GM21576 (cell line): ENCODE results near the gene FAM186B.

Experiments
- ATAC-seq: cut with Tn5 transposase; IDR thresholded peaks from one replicate; pipeline ENCODE4 v1.9.1; 2021; ENCODE audit warnings: mild to moderate bottlenecking, moderate library complexity; ENCODE audit not compliant: unreplicated experiment

Gene FAM186B

GRCh38 chr12:49540229-49541139 lies 65.0 kb downstream of the FAM186B start:
- ATAC-seq = no peak

DNA sequence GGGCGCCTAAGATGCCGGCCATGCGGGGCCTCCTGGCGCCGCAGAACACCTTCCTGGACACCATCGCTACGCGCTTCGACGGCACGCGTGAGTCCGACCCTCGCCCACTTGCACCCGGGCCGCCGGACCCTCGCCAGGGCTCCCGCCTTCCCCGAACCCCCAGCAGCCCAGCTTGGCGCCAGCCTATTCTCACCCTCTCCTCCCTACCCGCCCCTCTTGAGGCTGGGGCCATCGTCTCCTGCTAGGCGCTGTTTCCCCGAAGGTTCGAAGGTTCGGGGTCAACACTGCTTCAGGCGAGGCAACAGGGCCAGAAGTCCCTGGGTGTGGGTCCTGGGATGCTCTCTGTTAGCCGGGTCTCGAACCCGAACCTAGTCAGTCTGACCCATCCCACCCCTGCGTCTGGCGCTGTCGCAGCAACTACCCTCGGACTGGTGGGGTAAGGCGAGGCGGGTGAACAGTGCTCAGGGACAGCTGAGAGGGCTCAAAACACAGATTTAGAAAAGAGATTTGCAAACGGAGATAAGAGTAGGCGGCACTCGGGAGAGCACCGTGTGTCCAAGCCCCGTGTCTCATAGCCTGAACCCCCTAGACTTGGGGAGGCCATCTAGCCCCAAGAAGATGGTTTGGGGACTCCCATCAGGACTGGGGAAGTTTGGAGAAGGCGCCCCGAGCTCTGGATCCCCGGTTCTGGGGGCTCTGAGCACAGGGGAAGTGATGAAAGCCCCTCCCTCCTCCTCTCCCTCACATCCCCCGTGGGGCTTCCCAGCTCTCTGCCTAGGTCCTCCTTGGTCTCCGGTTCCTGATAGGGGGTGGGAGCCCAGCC lies 65.8 kb downstream of the FAM186B start:
- ATAC-seq = no peak

DNA sequence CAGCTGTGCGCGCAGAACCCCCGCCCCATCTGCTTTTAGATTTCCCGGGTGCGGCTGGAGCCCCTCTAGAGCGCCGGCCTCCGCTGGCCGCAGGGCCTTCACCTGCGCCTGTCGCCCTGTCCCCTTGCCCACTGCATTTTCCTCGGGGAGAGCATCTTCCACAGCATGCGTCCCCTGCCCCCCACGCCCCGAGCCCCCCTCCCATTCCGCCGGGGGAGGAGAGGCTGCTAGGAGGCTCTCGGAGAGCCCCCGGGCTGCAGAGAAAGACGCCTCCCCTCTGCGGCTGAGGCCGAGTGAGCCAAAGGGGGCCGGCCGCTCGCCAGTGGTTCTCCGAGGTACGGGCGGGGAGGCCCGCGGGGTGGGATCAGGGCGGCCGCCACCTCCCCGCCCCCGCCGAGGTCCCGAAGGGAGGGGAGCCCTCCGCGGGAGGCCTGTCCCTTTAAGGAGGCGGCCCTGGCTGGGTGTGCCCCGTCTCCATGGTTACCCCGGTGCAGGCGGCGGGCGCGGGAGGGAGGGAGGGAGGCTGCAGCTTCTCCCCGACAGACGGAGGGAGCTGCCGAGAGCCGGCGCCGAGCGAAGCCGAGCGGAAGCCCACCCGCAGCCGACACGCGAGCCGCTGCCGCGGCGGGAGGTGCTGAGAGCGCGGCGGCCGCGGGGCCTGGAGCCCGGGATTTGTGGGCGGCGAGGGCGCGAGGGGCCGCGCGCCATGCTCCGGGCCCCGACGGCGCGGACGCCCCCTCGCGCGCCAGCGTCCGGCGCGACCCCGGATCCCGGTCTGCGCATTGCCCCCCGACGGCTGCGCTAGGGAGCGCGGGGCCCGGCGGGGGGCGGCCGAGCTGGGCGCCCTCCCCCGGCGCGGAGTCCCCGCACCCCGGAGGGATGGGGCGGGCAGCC lies 66.7 kb downstream of the FAM186B start, which contains the start of gene KCNH3:
KCNH3 (plus strand) TSS at position 521 of the 894 bp plus-strand sequence. CDS start 387 bp downstream, outside the sequence.
- ATAC-seq = no peak

DNA sequence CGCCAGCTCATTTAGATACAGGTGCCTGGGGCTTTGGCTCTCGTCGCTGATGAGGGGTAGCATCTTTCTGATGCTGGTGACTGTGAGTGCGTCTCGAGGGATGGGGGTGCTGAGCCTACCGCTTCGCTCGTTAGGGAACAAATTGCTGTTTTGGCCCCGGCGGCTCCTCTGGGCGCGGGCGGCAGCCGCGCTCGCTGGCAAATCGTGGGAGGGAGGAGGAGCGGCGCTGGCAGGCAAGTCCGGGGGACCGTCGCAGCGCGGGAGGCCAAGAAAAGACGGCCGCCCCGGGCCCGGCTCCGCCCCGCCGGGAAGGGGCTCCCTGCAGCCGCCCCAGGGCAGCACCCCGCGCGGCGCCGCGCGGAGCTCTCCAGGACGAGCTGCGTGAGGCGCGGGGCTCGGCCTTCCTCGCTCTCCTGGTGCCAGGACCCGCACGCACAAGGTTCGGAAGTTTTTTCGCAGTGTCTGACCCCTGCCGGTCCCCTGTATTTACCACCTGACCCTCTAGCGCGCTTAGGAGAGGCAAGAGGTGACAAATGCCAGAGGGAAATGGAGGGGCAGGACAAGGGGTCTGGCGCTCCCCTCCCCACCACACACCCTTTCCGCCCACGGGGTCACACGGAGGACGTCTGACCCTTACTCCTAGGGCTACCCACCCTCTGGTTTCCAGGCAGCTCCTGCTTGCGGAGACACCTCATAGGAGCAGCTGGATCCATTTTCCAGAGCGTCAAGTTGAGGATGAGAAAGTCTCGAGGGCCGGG lies 67.5 kb downstream of the FAM186B start:
- ATAC-seq = no peak
